GM18868 (cell line): Measurements from ENCODE around the gene MTERF4.

Experiments used
- ATAC-seq: cut with Tn5 transposase; IDR thresholded peaks from one replicate; pipeline ENCODE4 v1.9.1; 2021; ENCODE audit warnings: mild to moderate bottlenecking, moderate library complexity; ENCODE audit not compliant: unreplicated experiment

Gene MTERF4, protein sequence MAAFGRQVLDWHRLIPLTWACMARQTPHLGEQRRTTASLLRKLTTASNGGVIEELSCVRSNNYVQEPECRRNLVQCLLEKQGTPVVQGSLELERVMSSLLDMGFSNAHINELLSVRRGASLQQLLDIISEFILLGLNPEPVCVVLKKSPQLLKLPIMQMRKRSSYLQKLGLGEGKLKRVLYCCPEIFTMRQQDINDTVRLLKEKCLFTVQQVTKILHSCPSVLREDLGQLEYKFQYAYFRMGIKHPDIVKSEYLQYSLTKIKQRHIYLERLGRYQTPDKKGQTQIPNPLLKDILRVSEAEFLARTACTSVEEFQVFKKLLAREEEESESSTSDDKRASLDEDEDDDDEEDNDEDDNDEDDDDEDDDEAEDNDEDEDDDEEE

DNA sequence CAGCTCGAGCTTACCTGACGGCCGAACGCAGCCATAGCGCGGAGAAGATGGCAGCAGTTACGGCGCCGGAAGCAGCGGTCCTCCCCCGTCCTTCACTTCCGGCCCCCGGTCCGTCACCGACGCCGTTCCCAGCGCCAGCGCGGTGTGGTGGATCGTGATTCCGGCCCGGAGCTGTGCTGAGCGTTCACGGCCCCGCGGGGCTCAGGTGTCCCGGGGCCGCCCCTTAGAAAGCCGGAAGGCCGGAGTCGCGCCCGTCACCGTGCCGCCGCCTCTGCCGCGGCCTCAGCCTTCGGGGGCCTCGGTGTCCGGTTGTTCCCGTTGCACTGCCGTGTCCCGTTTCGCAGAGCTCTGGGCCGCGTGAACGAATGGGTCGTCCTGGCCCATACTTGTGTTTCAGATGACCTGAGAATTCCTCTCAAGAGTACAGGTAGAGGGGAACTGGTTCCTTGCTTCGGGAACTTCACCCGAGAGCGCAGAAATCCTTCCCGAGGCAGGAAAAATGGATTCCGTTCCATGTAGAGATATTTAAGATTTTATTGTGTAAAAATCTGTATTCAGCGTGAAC lies at the start of gene MTERF4:
Gene MTERF4, minus strand, starts transcription at position 49 of the 565 bp plus-strand sequence. Its CDS starts 14 bp downstream, at position 35.
- ATAC-seq = peak; percentile 90

DNA sequence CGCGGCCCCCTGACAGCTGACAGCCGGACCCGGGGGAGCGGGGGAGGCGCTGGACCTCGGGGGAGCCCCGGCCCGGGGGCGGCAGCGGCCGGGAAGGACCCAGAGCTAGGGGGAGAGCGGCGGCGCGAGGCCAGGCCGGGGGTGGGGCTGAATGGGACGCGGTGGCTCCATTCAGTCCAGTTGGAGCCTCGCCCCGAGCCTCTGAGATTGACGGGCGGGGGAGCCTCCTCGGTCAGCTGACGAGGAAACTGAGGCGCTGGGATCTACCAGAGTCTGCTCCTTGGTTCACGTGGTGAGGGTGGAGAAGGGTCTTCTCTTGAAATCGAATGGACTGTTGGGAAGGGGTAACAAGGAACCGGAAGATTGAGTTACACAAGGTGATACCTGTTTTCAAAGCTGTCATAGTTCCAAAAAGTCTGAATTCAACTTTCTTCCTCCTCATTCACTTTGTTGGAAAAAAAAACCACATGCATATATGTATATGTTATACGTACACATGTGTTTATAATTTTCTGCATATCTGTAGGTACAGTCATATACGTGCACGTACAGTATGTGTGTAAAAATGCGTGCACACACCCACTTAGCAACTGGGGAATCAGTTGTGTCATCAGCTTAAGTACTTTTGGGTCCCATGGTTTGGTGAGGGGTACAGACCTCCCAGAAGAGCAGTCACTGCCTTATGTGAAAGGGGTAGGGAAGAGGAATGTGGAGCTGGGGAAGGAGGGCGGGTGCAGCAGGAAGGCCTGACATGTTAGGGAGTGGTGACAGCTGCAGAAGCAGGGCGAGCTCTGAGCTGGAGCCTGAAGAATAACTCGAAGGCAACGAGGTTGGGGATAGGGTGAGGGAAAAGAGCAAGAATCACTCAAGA lies 48.8 kb upstream of the MTERF4 start:
- no peak for ATAC-seq

DNA sequence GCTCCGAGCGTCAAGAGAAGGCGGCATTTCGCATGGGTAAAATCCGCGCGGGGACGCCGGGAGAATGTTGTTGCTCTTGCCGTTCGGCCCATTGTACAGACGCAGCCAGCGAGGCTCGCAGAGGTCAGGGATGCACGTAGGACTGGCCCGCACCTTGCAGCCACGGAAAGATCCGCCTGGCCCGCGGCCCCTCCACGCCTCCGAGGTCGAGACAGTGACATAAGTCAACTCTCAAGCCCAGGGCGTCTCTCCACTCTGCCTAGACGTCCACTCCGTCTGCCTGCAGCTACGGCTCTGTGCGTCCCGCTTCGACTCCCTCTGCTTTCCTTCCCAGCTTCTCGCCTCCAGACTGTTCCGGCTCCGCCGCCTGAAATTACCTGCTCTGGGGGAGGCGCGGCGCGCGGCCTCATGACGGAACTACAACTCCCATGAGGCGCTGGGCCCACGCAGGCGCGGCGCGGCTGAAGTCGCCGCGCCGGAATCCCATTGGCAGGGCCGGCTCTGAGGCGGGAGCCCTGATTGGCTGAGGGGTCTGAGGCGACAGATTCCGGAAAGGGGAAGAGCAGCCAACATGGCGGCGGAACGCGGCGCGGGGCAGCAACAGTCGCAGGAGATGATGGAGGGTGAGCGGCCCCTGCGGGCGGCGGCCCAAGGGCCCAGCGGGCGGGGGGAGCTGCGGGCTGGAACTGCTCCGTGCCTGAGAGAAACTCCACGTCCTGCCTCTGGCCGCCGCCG lies 48.0 kb upstream of the MTERF4 start, which contains the start of gene PPP1R7:
Gene PPP1R7, plus strand, starts transcription at position 543 of the 735 bp plus-strand sequence. Its CDS starts 29 bp downstream, at position 572.
- peak; percentile 77 for ATAC-seq

DNA sequence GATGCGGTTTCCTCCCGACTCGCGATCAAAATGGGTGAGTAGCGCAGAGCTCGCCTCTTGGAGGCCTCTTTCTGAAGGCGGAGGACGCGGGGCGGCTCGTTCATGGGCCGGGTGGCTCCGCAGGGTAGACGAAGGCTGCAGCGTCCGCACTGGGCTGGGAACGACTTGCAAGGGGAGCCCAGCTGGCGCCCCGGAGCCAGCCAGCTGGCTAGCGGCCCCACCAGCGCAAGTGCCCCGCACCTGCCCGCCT lies 47.5 kb upstream of the MTERF4 start:
- ATAC-seq = no peak

DNA sequence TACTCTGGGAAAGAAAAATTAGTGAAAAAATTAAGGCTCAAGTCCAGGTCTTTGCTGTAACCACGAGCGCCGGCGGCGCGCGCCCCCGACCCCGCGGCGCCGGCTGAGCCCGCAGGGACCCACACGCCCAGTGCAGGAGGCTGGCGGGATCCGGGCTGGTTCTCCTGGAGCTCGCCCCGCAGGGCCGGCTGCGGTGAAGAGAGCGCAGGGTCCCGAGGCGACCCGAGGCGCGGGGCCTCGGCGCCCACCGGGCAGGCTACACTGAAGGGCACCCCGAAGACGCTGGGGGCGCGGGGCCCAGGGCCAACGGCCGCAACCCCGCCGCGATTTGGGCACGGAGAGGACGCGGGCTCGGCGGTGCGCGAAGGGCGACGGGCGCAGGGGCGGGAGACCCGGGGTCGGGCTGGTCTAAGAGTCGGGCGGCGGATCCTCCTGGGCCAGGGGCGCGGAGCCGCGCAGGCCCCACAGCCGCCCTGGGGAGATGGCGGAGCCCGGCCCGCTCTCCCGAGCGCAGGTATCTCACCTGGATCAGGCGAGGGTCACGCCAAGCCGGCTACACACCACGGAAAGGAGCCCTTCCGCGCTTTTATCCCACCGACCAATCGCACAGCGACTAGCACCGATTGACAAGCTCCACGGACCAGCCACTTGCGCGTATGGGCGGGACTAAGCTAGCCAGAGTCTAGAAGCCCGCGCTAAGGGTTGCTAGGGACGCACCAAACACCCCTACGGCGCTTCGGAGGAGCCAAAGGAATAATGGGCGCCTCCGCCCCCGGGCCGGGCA lies 47.0 kb upstream of the MTERF4 start, which contains the start of gene PASK:
Gene PASK, minus strand, starts transcription at position 582 of the 784 bp plus-strand sequence. CDS start 6,440 bp downstream, outside the sequence.
- peak; percentile 77 for ATAC-seq

DNA sequence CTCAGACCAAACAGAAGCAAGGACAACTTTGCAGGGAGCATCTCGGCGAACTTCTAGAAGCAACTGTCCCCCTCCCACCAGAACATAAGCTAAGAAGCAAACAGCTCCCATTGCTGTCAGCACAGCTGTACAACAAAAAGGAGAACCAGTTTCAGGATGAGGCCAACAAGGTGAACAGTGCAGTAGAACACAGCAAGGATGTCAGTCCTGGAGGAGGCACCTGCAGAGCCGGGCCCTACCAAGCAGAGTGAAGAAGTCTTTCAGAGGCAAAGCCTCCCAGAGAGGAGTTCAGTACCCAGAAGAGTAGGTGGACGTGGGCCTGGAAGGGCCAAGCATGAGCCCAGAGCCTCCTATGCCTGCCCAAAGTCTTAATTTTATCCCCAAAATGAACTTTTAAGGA lies 46.2 kb upstream of the MTERF4 start:
- ATAC-seq = no peak

DNA sequence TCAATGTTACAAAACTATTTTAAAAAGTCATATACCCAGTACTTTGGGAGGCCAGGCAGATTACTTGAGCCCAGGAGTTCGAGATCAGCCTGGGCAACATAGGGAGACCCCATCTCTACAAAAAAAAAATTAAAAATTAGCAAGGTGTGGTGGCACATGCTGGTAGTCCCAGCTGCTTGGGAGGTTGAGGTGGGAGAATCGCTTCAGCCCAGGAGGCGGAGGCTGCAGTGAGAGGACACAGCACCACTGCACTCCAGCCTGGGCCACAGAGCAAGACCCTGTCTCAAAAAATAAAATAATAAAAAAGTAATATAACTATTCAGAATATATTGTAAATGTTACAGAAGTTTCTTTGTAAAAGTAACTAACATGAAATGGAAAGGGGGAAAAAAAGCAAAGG lies 45.2 kb upstream of the MTERF4 start:
- ATAC-seq = no peak

DNA sequence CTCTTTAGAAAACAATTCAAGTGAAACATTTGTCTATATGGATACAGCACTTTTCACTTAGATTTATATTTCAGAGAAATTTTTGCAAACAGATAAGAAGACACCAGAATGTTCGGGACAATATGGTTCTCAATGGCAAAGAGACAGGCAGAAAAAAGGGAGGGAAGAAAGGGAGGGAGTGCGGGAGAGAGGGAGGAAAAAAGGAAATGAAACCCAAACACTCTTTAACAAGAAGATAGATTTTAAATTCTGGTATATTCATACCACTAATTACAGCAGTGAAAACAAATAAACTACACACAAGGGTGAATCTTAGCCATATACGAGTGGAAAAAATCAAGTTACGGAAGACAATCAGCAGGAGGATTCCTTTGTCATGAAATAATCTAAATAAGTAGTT lies 44.2 kb upstream of the MTERF4 start:
- ATAC-seq = no peak

DNA sequence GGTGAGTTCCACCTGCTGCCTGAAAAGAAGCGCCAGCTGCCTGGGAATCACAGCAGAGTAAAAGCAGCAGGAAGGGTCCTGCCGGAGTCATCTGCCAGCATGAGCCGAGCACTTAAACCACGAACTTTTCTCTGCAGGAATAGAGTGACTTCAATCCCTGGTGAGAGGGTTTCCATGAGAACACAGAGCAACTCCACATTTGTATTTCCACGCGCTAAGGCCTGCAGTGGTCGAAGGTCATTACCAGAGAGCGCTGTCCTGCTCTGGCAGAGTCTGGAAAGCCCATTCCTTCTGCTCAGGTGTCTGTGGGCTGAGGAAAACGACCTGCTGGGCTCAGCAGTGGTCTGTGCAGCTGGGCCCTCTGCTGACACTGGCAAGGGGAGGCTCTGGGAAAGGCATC lies 40.5 kb upstream of the MTERF4 start:
- no peak for ATAC-seq

DNA sequence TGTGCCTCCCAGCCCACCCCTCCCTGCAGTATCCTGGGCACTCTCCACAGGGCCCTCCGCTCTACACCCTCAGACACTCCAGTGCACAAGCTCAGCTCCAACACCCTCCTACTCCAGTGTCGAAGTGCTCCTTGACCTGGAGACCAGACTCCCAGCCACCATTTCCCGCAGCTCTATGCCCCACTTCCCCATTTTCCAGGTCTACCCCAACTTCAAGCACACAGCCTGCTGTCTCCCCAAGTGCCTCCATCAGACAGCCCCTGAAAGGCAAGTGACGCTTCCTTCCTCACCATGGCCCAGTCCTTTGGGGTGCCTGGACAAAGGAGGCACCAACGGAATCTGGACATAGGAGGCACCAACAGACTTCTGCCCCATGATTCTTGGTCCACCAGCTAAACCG lies 40.0 kb upstream of the MTERF4 start:
- ATAC-seq = no peak

DNA sequence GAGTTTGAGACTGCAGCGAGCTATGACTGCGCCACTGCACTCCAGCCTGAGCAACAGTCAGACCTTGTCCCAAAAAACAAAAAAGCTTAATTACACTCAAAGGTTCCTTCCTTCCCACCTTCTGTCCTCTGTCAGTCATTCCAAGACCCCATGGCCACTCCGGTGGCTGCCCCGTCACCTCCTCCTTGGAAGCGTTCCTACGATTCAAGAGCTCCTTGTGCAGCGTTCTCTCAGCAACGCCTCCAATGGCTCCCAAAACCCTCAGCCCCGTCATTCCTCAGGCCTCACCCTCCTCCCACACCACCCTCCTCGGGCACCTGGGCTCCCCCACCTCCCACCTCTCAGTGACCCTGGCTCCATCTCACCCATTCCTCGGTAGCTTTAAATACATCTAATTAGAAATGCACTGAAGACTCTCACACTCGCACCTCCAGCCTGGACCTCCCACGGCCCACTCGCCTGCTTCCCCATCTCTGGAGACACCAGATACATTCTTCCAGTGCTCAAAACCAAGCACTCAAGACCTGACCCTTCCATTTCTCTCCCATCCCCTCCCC lies 39.2 kb upstream of the MTERF4 start:
- ATAC-seq = no peak

DNA sequence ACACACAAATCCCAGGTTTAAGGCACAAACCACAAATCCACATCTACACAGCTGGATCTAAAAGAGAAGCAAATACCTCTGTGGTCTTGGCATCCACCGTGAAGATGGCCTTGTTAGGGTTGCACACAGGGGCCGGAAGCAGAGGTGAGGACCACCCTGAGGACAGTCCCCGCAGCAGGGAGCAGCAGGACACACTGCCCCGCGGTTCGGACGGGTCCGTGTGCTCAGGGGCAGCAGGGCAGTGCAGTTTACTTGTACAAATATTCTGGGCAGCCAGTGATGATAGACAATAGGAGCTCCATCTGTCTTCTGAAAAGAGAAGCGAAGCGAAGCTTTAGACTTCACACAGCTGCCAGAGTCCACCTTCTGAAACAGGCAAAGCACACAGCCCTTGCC lies 38.4 kb upstream of the MTERF4 start:
- ATAC-seq = no peak

DNA sequence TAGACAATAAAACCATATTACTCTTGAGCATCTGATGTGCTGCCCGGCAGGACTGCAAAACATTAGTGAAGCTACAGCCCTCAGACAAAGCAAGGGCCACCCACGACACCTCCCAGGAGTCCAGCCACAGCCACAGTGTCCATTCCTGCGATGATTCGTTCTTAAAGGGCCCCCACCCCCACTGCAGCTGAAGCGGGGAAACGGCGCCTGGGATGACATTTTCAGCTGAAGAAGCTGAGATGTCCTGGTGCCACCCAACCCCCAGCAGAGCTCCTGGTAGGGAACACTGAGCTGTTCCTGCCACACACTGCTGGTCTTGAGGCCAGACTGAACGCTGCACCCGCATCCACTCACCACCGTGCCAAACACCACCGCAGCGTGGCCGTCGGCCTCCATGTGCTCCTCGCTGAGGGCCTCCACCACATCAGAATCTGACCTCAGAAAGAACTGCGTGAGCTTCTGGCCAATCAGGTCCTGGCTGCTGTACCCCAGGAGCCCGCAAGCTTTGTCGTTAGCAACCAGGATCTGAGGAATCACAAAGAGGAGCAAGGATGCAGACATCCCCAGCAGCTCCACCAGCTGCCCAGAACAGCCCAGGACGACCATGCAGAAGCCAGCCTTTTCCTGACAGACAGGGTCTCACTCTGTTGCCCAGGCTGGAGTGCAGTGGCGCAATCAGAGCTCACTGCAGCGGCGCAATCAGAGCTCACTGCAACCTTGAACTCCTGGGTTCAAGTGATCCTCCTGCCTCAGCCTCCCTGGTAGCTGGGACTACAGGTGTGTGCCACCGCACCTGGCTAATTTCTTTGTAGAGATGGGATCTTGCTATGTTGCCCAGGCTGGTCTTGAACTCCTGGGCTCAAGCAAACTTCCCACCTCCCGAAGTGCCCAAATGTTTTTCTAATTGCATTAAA lies 37.7 kb upstream of the MTERF4 start:
- no peak for ATAC-seq

DNA sequence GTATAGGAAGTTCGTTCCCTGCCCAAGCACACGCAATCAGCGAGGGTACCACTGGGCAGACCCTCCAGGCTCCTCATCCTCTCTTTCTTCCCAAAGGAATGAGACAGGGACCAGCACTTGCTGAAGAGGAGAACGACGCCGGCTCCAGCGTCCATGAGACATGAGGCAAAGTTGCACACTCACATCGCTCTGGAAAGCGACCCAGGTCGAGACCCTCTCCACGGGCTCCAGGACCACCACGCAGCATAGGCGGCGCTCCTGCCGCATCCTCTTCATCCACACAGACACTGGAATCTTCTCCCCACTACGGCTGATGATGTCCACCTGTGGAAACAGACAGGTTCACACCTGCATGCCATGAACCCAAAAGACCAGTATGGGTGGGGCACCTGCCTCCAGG lies 36.4 kb upstream of the MTERF4 start:
- ATAC-seq = no peak

DNA sequence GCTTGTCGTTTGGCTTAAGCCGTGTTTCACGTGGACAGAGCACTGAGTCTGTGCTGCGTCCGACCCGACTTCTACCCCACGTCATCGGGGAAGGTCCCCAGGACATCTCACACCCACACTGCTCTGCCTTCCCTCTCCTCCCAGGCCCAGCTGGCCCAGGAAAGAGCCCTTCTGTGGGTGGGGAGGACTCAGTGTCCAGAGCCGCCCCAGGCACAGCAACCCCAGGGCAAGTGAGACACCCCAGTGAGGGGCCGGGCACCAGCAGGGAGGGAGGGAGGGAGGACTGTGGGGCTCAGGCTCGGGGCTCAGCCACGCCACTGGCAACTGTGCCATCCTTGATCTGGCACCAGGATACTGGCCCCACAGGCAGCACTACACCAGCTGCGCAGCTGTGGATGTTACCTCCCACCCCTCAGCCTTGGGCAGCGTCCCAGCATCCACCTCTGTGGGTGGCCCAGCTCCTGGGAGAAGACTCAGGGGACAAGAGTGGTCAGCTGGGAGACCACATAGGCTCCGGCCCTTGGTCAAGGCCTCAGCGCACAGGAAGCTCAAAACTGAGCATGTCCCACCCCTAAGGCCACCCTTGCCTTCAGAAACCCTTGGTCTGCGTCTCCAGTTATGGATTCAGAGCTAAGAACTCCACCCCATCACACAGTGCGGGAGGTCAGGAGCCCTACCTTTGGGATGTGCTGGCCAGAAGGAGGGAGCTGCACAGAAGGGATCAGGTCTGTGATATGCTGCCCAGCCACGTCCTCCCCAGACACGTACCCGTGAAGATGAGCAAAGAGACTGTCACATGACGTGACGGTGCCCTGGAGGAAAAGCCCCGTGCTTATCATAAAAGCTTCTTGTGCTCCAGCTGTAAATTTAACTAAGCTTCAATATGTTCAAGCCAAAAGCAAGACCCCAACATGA lies 35.4 kb upstream of the MTERF4 start:
- ATAC-seq = no peak

DNA sequence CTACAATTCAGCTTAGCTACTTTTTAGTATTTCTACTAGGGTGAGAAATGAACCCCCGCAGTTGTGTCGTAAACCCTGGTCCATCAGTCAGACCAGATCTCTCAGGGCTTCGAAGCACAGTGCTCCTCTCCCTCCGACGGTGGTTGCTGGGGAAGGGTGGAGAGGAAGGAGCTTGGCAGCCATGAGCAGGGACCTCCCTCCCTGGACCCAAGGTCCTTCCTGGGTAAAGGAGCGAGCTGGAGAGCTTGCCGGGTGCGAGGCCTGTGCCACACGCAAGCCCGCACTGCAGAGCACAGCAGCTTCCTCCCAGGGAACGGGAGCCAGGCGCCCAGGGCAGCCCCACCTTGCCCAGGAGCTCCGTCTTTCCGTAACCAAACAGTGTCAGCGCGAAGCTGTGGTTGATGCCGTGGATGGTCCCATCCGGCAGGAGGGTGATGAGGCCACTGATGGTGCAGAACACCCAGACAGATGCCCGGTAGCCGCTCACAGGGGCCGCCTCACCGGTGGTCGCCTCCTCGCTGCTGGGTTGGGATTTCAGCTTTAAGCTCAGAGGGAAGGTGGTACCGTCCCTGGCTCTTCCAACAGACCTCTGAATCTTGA lies 34.7 kb upstream of the MTERF4 start:
- no peak for ATAC-seq

DNA sequence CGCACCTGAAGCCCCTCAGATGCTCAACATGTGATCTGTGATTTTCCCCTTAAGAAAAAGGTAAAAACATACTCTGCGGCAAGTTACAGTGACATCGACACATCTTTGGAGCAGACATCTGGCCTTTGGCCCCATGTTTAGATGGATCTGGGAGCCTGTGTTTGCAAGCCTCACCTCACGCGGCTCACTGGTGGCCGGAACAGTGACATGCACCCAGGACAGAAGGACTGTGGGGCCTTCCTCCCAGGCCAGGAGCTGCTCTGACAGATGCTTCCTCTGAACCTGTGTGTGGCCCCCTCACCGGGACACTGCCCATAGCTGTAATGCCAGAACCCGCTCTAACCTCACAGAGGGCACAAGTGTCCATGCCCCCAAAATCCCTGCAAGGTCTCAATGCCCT lies 34.1 kb upstream of the MTERF4 start:
- ATAC-seq = no peak
